DLD1 (cell line): Measurements from ENCODE around the gene TXNDC15.

Source experiments
- in situ Hi-C: cut with HindIII; loops from 2 replicates; pipeline ENCODE4 v1.10.0; 2017; ENCODE audit warnings: low sequenced_read_pairs

The TXNDC15 gene

DNA sequence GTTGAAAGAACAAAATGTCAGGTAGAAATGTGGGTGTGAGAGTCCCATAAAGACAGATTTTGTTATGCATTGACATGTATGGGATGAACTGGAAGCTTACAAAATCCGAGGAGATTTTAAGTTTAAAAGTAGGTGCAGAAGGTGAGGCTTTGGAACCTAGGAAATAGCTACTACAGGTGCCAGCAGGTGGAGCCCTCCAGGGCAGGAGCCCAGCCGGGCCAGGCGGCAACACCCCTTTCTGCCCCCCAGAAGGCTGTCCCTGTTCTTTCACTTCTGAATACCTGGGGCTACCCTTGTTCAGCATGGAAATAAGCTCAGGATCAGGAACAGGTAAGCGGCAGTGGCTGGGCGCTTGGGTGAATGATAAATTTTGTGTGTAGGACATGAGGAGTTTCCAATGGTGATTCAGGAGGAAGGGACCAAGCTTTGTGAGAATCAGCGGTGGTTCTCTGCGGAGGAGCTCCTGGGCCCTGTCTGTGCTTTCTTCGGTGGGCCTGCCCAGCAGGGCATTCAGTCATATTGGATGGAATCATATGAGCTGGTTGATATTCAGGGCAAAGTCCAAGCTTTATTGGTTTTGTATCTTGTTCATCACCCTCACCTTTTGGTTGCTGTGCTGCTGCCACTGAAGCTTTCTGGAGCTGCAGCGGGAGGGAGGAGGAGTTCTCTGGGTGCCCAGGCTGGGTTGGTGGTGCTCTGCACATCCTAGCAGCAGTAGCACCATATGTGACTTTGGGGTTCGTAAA lies 43.1 kb downstream of the TXNDC15 start:
- in situ Hi-C loops: no loop called here

DNA sequence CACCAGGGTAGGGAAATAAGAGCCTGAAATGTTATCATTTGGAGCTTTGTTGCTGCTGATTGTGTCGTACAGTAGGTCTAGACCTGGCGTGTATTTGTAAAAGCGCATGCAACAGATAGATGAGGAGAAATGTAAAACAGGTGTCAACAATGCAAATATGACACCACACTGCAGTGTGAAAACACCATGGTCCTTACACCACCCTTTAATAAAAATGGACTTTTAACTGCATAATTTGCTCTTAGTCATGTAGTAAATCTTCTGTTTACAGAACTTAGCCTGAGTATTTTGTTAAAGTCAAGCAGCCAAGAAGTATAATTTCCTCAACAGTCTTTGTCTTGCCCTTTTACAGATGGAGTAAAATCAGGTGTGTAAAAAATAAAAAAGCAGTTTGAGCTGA lies 44.7 kb downstream of the TXNDC15 start:
- in situ Hi-C loops: no loop called here

DNA sequence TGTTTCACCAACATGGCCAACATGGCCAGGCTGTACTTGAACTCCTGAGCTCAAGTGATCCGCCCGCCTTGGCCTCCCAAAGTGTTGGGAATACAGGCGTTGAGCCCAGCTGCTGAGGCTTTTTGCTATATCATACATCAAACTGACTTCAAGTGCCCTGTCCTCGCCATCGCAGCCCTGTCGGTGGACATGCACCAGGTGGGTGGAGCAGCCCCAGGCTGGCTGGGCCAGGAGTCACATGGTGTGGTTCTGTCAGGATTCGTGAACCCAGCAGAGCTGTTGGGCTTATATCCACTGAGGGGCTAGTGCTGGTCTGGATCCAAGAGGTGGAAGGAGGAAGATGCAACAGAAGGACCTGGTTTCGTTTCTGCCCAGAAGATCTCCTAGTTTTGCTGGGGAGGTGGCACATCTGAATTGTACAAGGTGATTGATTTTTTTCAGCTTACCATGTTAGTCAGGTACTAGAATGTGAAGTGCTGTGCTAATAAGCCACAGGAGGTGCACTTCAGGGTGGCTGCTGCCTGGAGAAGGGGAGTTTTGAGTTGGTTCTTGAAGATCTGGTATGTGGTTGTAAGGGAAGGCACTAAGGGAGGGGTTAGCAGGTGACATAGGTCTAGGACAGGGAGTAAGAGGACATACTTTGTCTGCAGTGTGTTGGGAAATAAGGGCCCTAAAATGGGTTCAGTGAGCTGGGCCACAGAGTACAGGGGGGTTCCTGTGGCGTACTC lies 46.8 kb downstream of the TXNDC15 start:
- in situ Hi-C loops: no loop called here

DNA sequence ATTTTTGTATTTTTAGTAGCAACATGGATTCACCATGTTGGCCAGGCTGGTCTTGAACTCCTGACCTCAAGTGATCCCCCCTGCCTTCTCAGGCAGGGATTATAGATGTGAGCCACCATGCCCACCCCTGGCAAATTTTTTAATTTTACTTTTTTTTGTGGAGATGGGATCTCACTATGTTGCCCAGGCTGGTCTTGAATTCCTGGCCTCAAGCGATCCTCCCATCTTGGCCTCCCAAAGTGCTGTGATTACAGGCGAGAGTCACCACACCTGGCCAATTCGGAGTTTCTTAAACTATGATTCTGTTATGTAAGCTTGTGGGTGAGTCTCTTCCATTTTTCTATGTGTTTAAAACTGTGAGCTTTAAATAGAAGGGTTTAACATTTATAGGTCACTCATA lies 58.3 kb downstream of the TXNDC15 start:
- in situ Hi-C loops: no loop called here

DNA sequence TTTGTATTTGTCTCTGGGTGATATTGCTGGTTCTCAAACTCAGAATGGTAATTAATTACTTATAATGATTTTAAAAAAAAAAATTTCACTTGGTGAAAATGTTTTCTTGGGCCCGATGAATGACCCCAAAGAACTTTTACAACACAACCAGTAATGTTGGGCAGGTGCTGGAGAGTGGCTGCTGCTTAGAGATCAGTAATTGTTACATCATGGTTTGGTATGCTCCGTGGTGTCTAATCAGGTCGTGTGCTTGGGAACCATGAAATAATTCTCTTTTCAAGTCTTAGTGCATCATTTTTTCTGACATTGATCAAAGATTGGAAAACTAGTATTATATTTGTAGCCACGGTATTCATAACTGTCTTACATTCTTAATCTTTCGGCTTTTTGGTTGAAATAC lies 60.0 kb downstream of the TXNDC15 start:
- in situ Hi-C loops: no loop called here

DNA sequence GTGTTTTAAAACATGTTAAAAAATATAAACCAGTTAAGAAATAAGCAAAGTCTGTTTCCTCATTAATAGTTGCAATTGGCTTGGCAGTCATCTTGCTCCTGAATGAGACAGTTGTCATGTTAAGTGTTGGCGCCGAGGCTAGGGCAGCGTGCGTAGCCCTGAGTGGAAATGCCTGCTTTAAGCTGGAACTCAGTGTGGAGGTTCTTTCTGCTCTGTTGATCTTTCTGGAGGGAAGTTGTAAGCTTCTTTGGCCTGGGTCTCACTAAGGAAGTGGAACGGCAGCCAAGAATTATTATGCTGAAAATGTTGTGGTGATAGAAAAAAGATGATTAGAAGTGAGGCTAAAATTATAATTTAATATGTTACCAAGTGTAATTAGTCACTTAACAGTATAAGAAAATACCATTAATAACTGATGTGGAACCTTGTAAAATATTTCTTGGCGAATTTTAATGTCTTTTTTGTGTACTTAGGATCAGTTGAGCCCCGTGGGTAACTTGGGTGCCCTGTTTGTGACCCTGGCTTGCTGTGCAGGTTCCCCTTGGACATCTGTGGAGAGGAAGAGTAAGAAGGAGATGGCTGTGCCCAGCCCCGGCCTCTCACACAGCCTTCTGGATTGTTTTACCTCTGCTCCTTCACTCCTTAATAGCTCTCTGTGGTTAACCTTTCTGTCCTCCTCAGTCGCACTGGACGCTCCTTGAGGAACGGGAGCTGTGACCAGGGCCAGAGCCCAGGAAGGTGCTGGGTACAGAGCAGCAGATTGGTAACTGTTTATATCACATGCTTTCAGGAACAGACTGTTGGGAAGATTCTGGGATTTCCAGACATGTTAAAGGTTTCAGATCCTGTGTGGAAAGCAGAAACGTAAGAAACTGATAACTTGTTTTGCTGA lies 61.8 kb downstream of the TXNDC15 start:
- in situ Hi-C loops: no loop called here

DNA sequence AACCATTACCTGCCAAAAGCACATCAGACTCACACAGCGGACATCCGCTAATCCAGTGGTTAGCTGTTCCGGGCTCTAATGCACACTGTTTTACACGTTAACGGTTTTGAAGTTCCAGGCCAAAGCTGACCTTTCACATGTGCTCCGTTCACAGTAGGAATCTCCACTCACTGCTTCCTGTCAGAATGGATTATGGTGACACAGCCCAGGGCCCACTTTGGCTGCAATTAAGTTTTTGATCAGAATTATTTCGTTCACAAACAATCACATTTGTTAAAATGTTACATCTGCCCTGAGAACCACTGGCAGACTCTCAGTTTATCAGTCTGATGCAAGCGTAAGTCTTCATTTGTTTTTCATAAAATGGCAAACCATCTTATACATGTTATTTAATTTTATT lies 63.4 kb downstream of the TXNDC15 start:
- in situ Hi-C loops: no loop called here

DNA sequence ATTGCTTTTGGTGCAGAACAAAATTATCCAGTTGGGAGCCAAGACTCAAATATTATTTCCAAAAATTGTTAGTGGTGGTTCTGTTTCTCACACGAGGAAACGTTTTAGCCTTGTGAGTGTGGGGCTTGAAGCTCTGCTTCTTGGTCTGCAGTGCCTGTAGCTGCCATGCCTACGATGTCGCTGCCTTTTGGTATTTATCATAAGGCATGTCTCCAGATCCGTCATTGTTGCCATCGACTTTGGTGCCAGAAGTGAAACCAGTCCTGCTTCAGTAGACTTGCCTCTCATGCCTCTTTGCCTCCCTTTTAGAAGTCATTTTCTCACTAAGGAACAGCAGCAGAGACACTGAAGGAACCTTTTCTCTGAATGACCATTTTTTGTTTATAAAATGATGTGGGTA lies 63.9 kb downstream of the TXNDC15 start:
- in situ Hi-C loops: no loop called here

DNA sequence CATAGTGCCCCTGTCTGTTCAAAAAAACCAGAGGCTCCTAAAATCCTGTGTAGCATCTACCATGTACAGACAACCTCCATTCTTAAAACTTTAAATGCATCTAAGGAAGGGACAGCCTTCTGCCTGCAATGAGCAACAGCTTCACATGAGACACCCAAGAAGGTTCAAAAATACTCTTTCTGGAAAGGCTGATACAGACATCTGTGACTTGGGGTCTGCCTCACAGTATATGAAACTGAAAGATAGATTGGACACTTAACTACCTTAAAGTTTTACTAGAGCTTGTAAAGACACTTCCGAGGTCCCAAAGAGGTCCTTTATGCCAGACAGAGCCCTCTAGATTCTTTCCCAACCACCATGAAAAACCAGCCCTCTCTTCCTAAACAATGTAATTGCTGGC lies 65.3 kb downstream of the TXNDC15 start:
- in situ Hi-C loops: no loop called here

DNA sequence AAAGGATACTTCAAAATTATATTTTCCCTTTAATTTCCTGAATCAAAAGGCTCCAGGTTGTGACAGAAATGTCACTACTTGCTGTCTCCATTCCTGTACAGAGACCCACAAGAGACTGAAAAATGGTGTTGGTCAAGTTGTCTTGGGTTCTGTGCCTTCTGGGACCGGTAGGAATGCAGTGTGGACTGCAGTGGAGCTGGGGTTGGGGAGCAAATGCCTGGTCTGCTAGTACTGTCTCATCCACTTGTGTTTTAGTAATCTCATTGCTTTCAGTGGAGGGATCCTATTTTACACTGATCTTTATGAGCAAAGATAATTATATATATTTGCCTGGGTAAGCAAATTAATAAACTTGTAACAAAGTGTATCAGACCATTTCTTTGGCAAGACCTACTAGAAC lies 69.4 kb downstream of the TXNDC15 start:
- in situ Hi-C loops: no loop called here

DNA sequence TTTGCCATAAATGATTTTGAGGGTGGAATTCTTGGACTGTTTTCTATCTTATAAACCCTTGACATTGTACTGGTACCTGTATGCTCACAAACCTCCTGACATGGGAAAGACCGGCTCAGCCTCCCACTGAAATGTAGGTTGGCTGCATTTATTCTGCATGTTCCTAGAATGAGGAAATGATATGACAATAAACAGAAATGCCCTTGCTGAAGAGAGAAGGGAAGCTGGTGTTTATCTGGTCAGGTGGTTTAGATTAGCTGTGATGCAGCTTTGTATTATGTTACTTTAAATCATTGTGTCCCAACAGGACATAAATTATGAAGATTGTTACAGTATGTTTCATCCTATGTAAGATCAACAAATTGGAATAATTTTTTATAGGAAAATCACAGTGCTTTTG lies 70.5 kb downstream of the TXNDC15 start:
- in situ Hi-C loops: no loop called here

DNA sequence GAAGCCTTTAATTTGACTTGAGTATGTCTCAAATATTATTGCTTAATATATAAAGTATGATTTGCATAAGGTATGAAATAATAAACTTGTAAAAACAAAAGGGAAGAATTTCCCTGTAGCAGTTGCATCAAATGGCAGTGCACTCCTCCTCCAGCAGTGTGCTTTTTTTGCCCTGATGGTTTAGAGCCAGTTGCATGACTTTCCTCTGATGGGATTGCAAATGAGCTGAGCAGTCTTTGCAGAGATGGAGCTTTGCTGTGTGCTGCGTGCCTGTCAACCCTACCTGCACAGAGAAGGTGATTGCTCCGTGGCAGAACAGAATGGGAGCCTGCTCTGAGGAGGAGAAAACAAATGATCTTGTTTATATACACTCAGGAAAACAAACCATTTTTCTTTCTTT lies 70.9 kb downstream of the TXNDC15 start:
- in situ Hi-C loops: no loop called here

DNA sequence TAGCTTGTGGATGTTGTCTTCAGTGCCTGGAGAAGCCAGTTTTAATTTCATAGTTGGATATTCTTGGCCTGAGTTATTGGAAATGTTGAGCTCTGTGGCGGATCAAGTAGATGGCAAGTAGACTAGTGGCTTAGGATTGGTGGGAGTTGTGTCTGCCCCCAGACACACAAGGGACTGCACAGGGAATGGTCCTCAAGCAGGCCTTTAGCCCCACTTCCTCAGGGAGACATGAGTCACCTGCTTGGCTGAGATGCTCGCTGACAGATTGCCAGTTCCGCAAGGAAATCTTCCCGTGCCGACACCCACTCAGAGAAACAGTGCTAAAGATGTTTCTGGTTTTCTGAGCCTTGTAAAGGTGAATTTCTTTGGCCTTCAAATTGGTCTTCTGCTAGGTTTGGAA lies 74.7 kb downstream of the TXNDC15 start:
- in situ Hi-C loops: no loop called here

DNA sequence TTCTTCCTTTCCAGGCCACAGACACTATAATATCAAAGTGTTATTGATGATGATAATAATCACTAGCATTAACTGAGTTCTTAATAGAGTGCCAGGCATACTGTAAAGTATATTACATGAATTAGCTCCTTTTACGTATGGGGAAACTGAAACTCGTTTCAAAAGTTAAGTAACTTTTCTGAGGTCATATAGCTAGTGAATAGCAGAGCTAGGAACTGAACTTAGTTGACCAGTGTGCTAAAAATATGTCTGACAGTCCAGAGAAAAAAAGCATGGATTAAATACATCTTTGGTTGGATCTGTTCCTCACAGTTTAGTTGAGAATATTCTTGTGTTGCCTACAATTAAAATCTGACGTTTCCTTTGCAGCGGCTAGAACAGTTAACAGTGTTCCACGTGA lies 75.1 kb downstream of the TXNDC15 start:
- in situ Hi-C loops: no loop called here
